Activated CD4-positive, alpha-beta memory T cell treated with anti-CD3 and anti-CD28 coated beads, Interleukin-2, amount 10 ng/mL, durations not matched to agents 7 days and 5 days (primary cell): ENCODE results near the gene PRDM16. TPM values are rescaled to one million over a fixed set of nuclear protein-coding genes. Genes with fewer than 3 reads are reported as not detected.
A peak's percentile ranks its signal among the peaks of the same experiment; 100 is the strongest.

Experiments used
- CTCF ChIA-PET: fragments of 350-600 bp; sonication (Branson Sonifier 250); formaldehyde crosslinking; loops from one replicate; lab custom pipeline; 2021; ENCODE audit warnings: antibody characterized with exemption, inconsistent platforms; lab: Charles Lee
- POLR2A ChIA-PET: fragments of 350-600 bp; sonication (Branson Sonifier 250); formaldehyde crosslinking; loops from one replicate; lab custom pipeline; 2021; ENCODE audit warnings: antibody characterized with exemption; lab: Charles Lee
- DNase-seq: peaks from one replicate; pipeline ENCODE4 v3.0.0-alpha.2; 2020
- H3K27ac Mint-ChIP-seq: one replicate; pipeline ENCODE4 v1.8.0; 2021; ENCODE audit warnings: mild to moderate bottlenecking, mixed read lengths
- H3K27me3 Mint-ChIP-seq: one replicate; pipeline ENCODE4 v1.8.0; 2021; ENCODE audit warnings: mixed read lengths
- H3K36me3 Mint-ChIP-seq: one replicate; pipeline ENCODE4 v1.8.0; 2021; ENCODE audit warnings: low read depth, mixed read lengths
- H3K4me1 Mint-ChIP-seq: one replicate; pipeline ENCODE4 v1.8.0; 2021; ENCODE audit warnings: mixed read lengths
- H3K4me3 Mint-ChIP-seq: one replicate; pipeline ENCODE4 v1.8.0; 2021; ENCODE audit warnings: mild to moderate bottlenecking, mixed read lengths
- H3K9me3 Mint-ChIP-seq: one replicate; pipeline ENCODE4 v1.8.0; 2021; ENCODE audit warnings: mixed read lengths
- total RNA-seq, 2 experiments: library from RNA; stranded (reverse); gene quantifications; one replicate each; pipeline ENCODE4 v1.2.3, GENCODE V29; 2021

Gene PRDM16
- total RNA-seq, 2 experiments from 2014 or later, result 0.03 to 0.20 TPM

DNA sequence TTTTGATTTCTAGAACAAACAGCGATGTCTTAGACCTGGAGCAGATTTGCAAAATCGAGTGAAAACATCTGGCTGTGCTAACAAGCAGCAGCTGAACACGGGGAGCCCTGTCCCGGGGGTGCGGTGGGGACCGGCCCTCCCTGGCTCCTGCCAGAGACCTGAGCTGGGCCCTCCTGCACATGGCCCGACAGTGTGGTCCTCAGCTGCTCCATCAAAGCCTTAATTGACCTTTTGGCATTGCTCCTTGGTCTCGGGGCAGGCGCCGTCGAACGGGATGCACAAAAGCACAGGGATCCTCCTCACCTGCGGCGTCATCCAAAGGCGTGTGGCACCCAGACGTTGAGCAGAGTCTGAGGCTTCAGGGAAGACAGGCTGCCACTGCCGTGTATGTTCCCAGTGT lies 73.2 kb downstream of the PRDM16 start:
- ChIA-PET CTCF (no interaction called here), POLR2A (no interaction called here)
- no peaks in the 10 kb centered on the region for H3K4me1 Mint-ChIP-seq
- H3K27me3 Mint-ChIP-seq, result no peaks in the 10 kb centered on the region
- no peak overlapping the region for H3K27ac Mint-ChIP-seq
- no peak overlapping the region for H3K4me3 Mint-ChIP-seq
- H3K9me3 Mint-ChIP-seq, result peaks cover 3% of the 10 kb centered on the region
- DNase-seq, result no peak
- H3K36me3 Mint-ChIP-seq, result no peaks in the 10 kb centered on the region

DNA sequence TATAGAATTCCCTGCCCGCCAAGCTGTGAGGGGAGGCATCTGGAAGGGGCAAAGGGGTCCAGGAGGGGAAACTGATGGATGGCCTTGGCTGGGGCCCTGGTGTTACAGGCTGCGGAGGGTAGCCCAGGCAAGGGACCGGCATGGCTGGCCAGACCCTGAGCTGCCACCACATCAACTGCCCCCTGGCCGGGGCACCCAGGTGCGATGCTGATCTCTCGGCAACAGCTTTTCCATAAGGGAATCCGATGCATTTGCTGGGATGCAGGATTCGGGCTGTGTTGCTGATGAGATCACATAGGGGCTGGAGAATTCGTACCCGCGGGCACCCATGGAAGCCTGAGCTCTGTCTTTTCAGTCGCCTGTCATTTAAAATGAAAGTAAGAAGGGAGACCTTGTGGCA lies 73.7 kb downstream of the PRDM16 start:
- Mint-ChIP-seq H3K4me1 (no peaks in the 10 kb centered on the region), H3K27ac (no peak overlapping the region), H3K9me3 (peaks cover 3% of the 10 kb centered on the region), H3K4me3 (no peak overlapping the region), H3K27me3 (no peaks in the 10 kb centered on the region), H3K36me3 (no peaks in the 10 kb centered on the region)
- ChIA-PET CTCF (no interaction called here), POLR2A (no interaction called here)
- no peak for DNase-seq

DNA sequence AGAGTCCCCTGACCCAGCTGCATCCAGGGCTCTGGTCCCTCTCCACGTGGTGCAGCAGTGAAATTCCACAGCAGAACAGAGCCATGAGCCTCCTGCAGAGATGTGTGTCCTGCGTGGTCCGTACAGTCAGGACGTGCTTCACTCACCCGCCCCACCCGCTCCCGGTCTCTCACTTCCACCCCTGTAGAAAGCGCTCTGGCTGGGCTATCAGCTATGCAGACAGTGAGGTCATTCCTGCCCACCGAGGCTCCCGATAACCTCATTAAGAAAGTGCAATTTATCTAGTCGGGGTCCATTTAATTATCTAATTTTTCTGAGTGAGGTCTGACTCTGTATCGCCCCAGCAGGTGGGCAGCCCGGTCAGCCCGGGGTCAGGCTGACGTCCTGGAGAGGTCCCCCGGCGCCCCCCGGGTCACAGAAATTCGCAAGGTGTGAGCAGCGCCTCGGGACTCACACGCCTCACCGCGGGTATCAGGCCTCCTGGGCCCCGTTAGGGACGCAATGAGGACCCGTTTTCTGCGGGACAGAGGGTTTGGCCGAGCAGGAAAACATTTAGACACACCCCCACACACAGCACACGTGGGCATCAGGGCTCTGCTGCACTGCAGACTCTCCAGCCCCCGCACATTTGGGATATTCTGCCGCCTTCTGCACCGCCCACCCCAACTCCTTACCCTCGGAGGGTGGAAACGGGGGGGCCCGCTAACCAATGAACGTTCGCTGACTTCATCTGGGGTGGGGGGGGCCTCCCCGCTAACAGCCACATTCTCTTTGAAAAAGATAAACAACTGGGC lies 76.7 kb downstream of the PRDM16 start:
- Mint-ChIP-seq H3K27ac (no peak overlapping the region), H3K9me3 (peaks cover 3% of the 10 kb centered on the region), H3K4me3 (no peak overlapping the region), H3K4me1 (no peaks in the 10 kb centered on the region), H3K27me3 (no peaks in the 10 kb centered on the region), H3K36me3 (no peaks in the 10 kb centered on the region)
- POLR2A ChIA-PET, result no interaction called here
- CTCF ChIA-PET, result no interaction called here
- DNase-seq, result no peak

DNA sequence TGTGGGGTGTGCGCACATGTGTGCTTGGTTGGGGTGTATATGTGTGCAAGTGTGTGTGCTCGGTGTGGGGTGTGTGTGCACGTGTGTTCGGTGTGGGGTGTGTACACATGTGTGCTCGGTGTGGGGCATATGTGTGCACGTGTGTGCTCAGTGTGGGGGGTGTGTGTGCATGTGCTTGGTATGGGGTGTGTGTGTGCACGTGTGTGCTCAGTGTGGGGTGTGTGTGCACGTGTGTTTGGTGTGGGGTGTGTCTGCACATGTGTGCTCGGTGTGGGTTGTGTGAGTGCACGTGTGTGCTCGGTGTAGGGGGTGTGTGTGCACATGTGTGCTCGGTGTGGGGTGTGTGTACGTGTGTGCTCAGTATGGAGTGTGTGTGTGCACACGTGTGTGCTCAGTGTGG lies 77.5 kb downstream of the PRDM16 start:
- H3K27ac Mint-ChIP-seq, result peak overlapping the region; percentile 38
- no peak for DNase-seq
- ChIA-PET CTCF (no interaction called here), POLR2A (no interaction called here)
- H3K4me3 Mint-ChIP-seq, result no peak overlapping the region
- H3K36me3 Mint-ChIP-seq, result no peaks in the 10 kb centered on the region
- peaks cover 3% of the 10 kb centered on the region for H3K9me3 Mint-ChIP-seq
- no peaks in the 10 kb centered on the region for H3K27me3 Mint-ChIP-seq
- no peaks in the 10 kb centered on the region for H3K4me1 Mint-ChIP-seq

DNA sequence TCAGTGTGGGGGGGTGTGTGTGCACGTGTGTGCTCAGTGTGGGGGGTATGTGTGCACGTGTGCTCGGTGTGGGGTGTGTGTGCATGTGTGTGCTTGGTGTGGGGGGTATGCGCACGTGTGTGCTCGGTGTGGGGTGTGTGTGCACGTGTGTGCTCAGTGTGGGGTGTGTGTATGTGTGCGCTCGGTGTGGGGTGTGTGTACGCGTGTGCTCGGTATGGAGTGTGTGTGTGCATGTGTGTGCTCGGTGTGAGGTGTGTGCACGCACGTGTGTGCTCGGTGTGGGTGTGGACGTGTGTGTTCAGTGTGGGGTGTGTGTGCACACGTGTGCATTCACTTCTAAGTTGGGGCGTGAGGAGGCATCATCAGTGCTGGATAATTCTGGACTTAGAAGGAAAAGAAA lies 77.9 kb downstream of the PRDM16 start:
- no peaks in the 10 kb centered on the region for H3K4me1 Mint-ChIP-seq
- CTCF ChIA-PET, result no interaction called here
- H3K36me3 Mint-ChIP-seq, result no peaks in the 10 kb centered on the region

DNA sequence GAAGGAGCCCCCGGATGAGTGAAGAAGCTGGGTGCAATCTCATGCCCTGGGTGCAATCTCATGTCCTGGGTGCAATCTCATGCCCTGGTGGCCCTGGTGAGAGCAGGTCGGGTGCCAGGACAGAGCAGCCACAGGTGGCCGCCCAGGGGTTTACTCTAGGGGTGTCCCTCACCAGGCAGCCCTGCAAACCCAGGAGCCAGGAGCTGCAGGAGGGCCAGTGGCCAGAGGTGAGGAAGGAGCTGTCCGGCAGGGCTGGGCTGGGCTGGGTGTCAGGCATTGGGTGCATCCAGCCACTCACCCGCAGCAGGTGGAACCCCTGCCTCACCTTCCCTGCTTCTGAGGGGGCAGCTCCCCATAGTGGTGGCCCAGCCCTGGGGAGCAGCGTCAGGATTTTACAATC lies 79.2 kb downstream of the PRDM16 start:
- Mint-ChIP-seq H3K9me3 (peaks cover 3% of the 10 kb centered on the region), H3K27me3 (no peaks in the 10 kb centered on the region), H3K36me3 (no peaks in the 10 kb centered on the region), H3K4me1 (no peaks in the 10 kb centered on the region), H3K4me3 (no peak overlapping the region), H3K27ac (no peak overlapping the region)
- ChIA-PET CTCF (no interaction called here), POLR2A (no interaction called here)
- no peak for DNase-seq

More for the DNA sequence above, 77.9 kb downstream of the PRDM16 start:
- Mint-ChIP-seq H3K27me3 (no peaks in the 10 kb centered on the region), H3K27ac (no peak overlapping the region), H3K9me3 (peaks cover 3% of the 10 kb centered on the region), H3K4me3 (no peak overlapping the region)
- DNase-seq, result no peak
- POLR2A ChIA-PET, result no interaction called here

DNA sequence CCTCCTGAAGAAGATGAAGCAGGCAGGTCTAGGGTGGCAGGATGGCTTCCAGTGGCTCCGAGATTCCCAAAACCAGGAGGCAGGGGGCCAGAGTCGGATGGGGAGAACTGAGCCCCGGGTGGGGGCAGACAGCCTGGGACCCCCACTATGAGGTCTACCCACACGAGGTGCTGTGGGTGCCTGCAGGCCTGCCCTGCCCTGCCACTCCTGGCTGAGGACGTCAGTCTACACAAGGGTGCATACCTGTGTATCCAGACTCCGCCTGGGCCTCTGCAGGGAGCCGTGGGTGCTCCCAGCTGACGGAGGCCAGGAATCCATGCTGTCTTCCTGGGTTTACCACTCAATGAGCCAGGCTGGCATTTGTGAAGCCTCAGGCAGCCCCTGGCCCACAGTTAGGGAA lies 80.3 kb downstream of the PRDM16 start:
- CTCF ChIA-PET, result no interaction called here
- DNase-seq, result no peak
- Mint-ChIP-seq H3K4me3 (no peak overlapping the region), H3K36me3 (no peaks in the 10 kb centered on the region), H3K27me3 (no peaks in the 10 kb centered on the region), H3K9me3 (peaks cover 3% of the 10 kb centered on the region), H3K4me1 (no peaks in the 10 kb centered on the region), H3K27ac (no peak overlapping the region)
- POLR2A ChIA-PET, result no interaction called here

DNA sequence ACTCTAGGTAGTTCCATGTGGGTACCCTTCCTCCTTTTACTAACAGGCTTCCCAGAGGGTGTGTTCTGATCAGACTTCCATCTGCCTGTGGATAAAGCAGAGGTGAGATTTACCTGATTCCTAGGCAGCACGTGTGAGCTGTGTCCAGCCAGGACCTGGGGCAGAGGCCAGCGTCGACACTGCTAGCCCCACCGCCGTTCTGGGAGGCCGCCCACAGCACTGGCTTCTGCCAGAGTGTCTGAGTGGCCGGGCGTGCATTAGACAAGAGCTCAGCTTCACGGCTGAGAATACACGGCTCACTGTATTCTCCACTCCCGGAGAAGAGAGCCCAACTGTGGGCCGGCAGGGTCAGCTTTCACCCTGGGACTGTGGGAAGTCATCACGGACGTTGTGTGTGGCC lies 82.5 kb downstream of the PRDM16 start:
- ChIA-PET CTCF (no interaction called here), POLR2A (no interaction called here)
- peaks cover 11% of the 10 kb centered on the region for H3K27me3 Mint-ChIP-seq
- DNase-seq, result no peak
- H3K4me3 Mint-ChIP-seq, result no peak overlapping the region
- no peak overlapping the region for H3K27ac Mint-ChIP-seq
- no peaks in the 10 kb centered on the region for H3K4me1 Mint-ChIP-seq
- peaks cover 3% of the 10 kb centered on the region for H3K9me3 Mint-ChIP-seq
- no peaks in the 10 kb centered on the region for H3K36me3 Mint-ChIP-seq

DNA sequence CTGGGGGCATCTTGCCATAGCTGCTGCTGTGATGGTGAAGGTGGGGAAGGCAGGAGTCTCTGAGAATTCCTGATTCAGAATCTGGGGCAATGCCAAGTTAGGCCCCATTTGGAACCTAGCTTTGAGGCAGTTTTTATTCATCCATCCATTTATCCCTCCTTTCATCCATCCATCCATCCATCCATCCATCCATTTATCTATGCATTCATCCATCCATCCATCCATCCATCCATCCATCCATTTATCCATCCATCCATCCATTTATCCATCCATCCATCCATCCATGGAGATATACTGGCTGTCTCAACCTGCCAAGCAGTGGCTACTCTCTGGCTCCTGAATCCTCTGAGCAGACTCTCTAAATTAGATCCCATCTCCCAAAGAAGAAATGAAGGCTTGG lies 83.1 kb downstream of the PRDM16 start:
- ChIA-PET CTCF (no interaction called here), POLR2A (no interaction called here)
- H3K27me3 Mint-ChIP-seq, result peaks cover 11% of the 10 kb centered on the region
- no peaks in the 10 kb centered on the region for H3K36me3 Mint-ChIP-seq
- H3K4me3 Mint-ChIP-seq, result no peak overlapping the region
- no peak for DNase-seq
- H3K4me1 Mint-ChIP-seq, result no peaks in the 10 kb centered on the region
- no peak overlapping the region for H3K27ac Mint-ChIP-seq
- no peaks in the 10 kb centered on the region for H3K9me3 Mint-ChIP-seq

DNA sequence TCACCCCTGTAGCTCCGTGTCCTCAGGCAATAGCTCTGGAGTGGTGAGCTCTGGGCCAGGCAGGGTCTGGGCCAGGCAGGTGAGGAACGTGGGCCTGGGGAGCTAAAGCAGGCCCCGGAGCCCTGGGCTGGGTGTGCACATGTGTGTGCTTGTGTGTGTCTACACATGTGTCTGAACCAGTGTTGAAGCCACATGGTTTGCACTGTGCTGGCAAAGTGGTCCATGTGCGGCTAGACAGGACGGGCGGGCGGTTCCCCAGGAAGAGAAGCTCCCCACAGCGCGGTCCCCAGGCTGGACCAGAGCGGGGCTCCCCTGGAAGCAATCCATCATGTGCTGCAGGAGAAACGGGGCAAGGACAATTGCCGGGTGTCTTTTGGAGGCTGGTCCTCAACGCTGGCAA lies 84.2 kb downstream of the PRDM16 start:
- no peaks in the 10 kb centered on the region for H3K4me1 Mint-ChIP-seq
- CTCF ChIA-PET, result no interaction called here
- H3K27me3 Mint-ChIP-seq, result peaks cover 13% of the 10 kb centered on the region
- no peaks in the 10 kb centered on the region for H3K9me3 Mint-ChIP-seq
- H3K4me3 Mint-ChIP-seq, result no peak overlapping the region
- DNase-seq, result no peak
- no peaks in the 10 kb centered on the region for H3K36me3 Mint-ChIP-seq
- POLR2A ChIA-PET, result no interaction called here
- no peak overlapping the region for H3K27ac Mint-ChIP-seq

DNA sequence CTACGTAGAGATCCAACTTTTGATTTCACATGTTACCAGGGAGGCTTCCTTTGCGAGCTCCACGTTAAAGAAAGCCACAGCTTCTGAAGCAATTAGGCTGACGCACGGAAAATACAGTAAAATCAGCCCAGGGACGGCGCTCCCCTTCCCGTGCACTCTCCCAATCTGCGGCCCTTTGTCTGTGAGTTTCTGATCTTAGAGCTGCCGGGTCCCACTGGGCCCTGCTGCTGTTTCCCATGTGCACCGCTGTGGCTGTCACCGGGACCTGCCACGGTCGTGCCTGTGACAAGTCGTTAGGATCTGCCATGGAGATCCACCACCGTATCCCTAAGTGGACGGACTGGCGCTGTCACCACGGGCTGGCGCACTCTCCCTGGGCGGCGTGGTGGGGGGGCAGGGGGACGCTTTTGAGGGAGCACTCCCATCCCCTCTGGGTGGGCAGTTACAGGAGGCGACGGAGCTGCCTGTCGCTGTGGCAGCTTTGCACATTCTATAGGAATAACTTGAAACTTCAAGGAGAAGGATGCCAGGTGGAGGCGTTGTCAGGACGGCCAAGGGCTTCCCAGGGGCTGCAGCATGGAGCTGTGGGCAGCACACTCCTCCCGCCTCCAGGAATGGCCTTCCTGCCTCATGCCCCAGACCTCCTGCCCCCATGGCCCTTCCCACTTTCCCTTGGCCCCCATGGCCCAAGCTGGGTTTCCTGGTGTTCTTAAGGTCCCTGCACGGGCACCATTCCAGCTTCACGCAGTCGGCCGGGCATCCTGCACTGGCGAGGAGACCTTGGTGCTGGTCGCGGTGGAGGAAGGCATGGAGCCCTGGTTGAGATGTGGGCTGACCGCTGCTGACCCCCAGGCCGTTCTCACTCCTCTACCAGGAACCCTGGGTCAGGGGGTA lies 85.1 kb downstream of the PRDM16 start:
- POLR2A ChIA-PET, result no interaction called here
- CTCF ChIA-PET, result no interaction called here
- Mint-ChIP-seq H3K9me3 (no peaks in the 10 kb centered on the region), H3K36me3 (no peaks in the 10 kb centered on the region), H3K4me1 (no peaks in the 10 kb centered on the region), H3K4me3 (no peak overlapping the region), H3K27ac (no peak overlapping the region), H3K27me3 (peaks cover 14% of the 10 kb centered on the region)
- no peak for DNase-seq

DNA sequence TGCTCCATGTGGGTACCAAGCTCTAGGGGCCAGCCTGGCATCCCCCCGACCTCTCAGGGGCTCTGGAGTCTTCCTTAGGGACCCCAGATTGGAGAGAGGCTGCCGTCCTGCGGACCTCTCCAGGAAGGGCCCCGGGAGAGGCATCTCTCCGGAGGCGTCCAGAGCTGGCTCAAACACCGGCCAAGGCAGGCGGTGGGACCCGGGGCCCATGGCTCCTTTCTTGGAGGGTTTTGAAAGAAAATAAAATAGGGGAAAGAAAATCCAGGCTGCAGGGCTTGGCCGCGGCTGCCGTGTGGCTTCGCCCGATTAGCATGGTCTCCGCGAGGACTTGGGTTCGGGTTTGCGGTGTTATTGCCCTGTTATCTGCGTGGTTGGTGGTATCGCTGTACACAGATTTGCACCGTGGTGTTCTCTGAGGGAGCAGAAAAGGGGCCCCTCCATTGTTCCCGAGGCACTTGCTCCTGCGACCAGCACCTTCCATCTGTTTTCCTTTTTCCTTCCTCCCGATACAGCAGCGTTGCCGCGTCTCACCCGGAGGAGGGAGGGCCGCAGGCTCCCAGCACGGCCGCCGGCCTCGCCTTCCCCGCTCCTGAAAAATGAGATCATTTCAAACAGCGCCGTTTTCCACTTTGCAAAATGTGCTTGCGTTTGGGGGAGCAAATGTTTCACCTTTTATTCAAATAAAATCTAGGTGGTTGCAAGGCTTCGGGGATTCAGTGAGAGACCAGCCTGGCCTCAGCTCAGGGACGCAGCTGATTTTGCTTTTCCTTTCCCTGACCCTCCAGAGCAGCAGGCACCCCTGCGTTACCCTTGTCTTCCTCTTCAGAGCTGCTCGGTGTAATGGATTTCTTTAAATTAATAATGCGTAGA lies 86.3 kb downstream of the PRDM16 start:
- Mint-ChIP-seq H3K4me3 (no peak overlapping the region), H3K27ac (no peak overlapping the region), H3K27me3 (peaks cover 17% of the 10 kb centered on the region), H3K36me3 (no peaks in the 10 kb centered on the region), H3K9me3 (no peaks in the 10 kb centered on the region), H3K4me1 (no peaks in the 10 kb centered on the region)
- ChIA-PET CTCF (no interaction called here), POLR2A (no interaction called here)
- DNase-seq, result no peak

DNA sequence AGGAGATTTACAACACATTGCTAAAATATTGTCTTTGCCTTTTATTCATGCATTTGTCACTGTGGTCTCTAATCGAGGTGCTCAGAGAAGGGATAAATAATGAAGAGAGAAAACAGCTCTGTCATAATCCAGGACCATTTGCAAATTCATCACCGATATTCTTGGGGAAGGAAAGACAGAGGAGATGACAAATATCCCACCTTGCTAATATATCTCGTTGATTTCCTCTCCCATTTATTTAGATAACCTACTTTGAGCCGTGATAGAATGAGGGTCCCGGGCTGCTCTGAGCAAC lies 86.9 kb downstream of the PRDM16 start:
- Mint-ChIP-seq H3K27ac (no peak overlapping the region), H3K36me3 (no peaks in the 10 kb centered on the region), H3K4me1 (no peaks in the 10 kb centered on the region), H3K9me3 (no peaks in the 10 kb centered on the region), H3K4me3 (no peak overlapping the region), H3K27me3 (peaks cover 17% of the 10 kb centered on the region)
- DNase-seq, result no peak
- POLR2A ChIA-PET, result no interaction called here
- CTCF ChIA-PET, result no interaction called here
